ENCODE results near the gene NRXN3.

The NRXN3 gene

GRCh38 chr14:79373451-79373850, 1203.3 kb downstream of the NRXN3 start:
- TF ChIP-seq CTCF (IDR thresholded peaks at IDR 0.05; ENCODE audit: borderline replicate concordance, insufficient read depth, low read depth, low read length) = no peak
- no peak overlapping the region for H3K4me3 ChIP-seq (ENCODE audit: low read depth, low read length)

- no peak for TF ChIP-seq CTCF (IDR thresholded peaks at IDR 0.05; ENCODE audit: borderline replicate concordance, insufficient read depth, low read depth, low read length)
- no peak overlapping the region for H3K4me3 ChIP-seq (ENCODE audit: low read depth, low read length)
These were observed 1205.2 kb downstream of the NRXN3 start for GRCh38 chr14:79375356-79375755.

- no peak overlapping the region for H3K4me3 ChIP-seq (ENCODE audit: low read depth, low read length)
- no peak for TF ChIP-seq CTCF (IDR thresholded peaks at IDR 0.05; ENCODE audit: borderline replicate concordance, insufficient read depth, low read depth, low read length)
These were observed 1206.4 kb downstream of the NRXN3 start for GRCh38 chr14:79376557-79376956.

- H3K4me3 ChIP-seq (ENCODE audit: low read depth, low read length) = no peak overlapping the region
These were observed 1207.8 kb downstream of the NRXN3 start for GRCh38 chr14:79378020-79378419.

GRCh38 chr14:79379266-79379665, 1209.1 kb downstream of the NRXN3 start:
- no peak overlapping the region for H3K4me3 ChIP-seq (ENCODE audit: low read depth, low read length)
- no peak for TF ChIP-seq CTCF (IDR thresholded peaks at IDR 0.05; ENCODE audit: borderline replicate concordance, insufficient read depth, low read depth, low read length)

More at GRCh38 chr14:79378020-79378419, 1207.8 kb downstream of the NRXN3 start:
- TF ChIP-seq CTCF (IDR thresholded peaks at IDR 0.05; ENCODE audit: borderline replicate concordance, insufficient read depth, low read depth, low read length) = no peak

- no peak for TF ChIP-seq CTCF (IDR thresholded peaks at IDR 0.05; ENCODE audit: borderline replicate concordance, insufficient read depth, low read depth, low read length)
- no peak overlapping the region for H3K4me3 ChIP-seq (ENCODE audit: low read depth, low read length)
These were observed 1212.9 kb downstream of the NRXN3 start for GRCh38 chr14:79383031-79383430.

GRCh38 chr14:79383475-79383874, 1213.3 kb downstream of the NRXN3 start:
- TF ChIP-seq CTCF (IDR thresholded peaks at IDR 0.05; ENCODE audit: borderline replicate concordance, insufficient read depth, low read depth, low read length) = no peak
- no peak overlapping the region for H3K4me3 ChIP-seq (ENCODE audit: low read depth, low read length)
